NCI-H1417 (cell line): Measurements from ENCODE around the gene CD3D.

Experiments used
- DNase-seq, 3 experiments: peaks; one replicate each; lab custom pipeline; 2025; lab: John Stamatoyannopoulos, UW

The CD3D gene

DNA sequence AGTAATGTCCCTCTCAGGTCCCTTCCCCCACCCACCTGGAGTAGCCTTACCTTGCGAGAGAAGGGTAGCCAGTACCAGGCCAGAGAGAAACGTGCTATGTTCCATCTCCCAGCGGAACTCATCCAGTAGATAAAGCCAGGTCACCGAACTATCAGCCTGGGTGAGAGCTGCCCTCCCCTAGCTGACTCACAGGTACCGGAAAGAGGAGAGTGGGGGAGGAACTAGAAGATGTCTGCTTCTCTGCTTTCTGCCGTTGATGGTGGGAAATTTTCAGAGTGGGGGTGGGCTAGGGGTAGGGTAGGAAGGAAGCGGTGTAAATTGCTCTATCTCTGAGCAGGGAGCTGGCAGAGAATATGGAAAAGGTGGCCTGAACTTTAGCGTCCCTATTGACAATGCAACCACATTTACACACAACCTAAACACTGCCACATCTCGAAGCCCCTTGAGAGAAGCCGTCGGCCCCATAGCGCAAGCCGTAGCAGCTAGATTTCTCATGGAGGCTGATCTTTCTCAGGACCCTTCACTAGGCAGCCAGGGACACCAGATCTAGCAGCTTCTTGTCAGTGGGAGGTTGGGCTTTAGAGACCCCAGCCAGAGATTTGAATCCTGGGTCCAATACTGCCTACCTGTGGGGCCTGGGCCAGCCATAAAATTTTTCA is at the start of gene CD3D:
Gene CD3D (minus strand): TSS at position 203 of the 659 bp plus-strand sequence. CDS start 98 bp downstream, at position 105.
- DNase-seq: no peak

DNA sequence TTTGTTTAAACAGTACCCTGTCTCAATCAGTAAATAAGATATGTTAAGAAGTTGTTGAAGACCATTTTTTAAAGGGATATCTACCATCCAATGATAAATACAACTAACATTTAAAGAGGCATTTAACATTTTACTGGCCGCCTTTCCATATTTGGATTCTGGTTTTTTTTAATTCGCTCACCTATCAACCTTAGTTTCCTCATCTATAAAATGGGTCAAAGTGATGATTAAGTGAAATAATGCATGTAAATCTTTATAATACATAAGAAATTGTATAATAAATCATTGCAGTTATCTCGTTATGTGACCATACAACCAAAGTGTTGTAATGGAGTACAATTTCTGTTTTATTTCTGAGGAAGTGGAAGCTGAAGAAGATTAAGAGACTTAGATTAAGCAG is 41.2 kb upstream of the CD3D start:
- no peak for DNase-seq

DNA sequence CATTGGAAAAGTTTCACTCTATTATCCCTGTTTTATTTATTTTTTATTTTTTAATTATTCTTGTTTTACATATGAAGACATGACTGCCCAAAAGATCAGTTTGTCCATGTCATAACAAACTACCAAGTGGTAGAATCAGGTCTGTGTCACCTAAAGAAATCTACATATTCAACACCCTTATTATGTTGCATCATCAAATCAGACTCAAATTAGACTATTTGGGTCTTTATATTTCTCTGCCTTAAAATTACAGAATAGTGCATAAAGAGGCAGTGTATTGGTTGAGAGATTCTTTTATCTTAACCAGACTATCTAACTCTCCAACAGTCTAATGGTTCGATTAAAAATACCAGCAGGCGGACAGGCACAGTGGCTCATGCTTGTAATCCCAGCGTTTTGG is 40.4 kb upstream of the CD3D start:
- no peak for DNase-seq

DNA sequence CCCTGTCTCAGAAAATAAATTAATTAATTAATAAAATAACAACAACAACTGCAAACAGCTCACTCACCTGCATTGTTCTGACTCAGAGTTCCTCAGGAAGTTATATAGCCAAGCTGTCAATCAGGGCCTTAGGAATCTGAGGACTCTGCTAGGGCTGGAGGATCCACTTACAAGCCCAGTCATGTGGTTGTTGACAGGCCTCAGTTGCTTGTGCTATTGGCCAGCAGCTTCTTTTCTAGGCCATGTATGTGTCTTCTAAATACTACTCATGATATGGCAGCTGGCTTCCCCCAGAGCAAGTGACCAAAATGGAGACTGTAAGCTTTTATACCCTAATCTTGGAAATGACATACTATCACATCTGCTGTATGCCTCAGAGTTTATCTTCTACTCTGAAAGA is 38.1 kb upstream of the CD3D start:
- DNase-seq: no peak

DNA sequence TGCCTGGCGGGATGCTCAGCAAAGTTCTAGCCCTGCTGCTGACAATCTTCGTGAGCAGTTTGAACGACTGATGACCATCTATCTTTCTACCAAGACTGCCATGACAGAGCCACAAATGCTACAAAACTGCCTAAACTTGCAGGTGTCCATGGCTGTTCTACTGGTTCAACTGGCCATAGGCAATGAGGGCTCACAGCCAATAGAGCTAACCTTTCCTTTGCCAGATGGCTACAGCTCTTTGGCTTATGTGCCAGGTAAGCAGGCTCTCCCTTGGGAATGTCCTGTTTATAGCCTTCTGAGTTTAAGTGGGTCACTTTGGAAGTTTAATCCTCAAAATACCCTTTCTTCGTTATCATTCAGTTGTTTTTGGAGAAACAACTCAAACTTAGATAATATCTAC is 37.0 kb upstream of the CD3D start:
- no peak for DNase-seq

DNA sequence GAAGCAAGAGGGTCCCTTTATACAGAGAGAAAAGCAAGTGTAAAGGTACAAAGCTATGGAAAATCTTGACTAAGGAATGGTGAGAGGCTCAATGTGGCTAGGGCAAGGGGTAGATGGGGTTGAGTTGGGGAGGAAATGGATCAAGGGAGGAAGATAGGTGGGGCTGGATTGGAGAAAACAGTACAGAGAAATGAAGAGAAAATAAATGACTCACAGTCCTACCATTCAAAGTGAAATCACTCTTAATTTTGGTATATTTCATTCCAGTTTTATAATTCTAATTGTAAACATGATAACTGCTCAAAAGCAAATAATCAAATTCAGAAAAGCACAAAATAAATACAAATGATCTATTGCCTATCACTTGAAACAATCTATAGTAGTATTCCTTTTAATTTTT is 33.5 kb upstream of the CD3D start:
- no peak for DNase-seq

DNA sequence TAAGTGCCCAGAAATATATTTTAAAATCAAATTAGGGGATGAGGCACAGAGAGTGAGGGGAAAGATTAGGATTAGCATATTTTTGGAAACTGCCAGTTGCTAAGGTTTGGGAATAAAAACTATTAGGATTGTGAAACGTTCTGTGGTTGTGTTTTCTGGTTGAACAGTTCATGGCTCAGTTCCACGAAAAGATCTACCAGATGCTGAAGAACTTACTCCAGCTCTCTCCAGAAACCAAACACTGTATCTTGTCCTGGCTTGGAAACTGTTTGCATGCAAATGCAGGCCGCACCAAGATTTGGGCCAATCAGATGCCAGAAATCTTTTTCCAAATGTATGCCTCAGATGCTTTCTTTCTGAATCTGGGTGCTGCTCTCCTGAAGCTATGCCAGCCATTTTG is 32.2 kb upstream of the CD3D start:
- DNase-seq: no peak

DNA sequence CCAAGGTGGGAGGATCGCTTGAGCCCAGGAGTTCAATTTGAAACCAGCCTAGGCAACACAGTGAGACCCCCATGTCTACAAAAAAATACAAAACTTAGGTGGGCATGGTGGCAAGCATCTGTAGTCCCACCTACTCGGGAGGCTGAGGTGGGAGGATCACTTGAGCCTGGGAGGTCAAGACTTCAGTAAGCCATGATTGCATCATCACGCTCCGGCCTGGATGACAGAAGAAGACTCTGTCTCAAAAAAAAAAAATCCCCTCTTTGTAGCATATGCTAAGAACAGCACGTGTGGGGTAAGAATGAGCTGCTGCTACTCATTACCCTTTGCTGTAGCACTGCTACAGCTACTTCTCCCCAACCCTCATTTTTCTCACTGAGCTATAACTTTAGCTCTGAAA is 31.4 kb upstream of the CD3D start:
- DNase-seq: no peak

- no peak for DNase-seq
These were observed 30.8 kb upstream of the CD3D start for GRCh38 chr11:118373263-118373662.

GRCh38 chr11:118370774-118371173 is 28.3 kb upstream of the CD3D start:
- DNase-seq: no peak

GRCh38 chr11:118366287-118366686 is 23.8 kb upstream of the CD3D start:
- DNase-seq: no peak

DNA sequence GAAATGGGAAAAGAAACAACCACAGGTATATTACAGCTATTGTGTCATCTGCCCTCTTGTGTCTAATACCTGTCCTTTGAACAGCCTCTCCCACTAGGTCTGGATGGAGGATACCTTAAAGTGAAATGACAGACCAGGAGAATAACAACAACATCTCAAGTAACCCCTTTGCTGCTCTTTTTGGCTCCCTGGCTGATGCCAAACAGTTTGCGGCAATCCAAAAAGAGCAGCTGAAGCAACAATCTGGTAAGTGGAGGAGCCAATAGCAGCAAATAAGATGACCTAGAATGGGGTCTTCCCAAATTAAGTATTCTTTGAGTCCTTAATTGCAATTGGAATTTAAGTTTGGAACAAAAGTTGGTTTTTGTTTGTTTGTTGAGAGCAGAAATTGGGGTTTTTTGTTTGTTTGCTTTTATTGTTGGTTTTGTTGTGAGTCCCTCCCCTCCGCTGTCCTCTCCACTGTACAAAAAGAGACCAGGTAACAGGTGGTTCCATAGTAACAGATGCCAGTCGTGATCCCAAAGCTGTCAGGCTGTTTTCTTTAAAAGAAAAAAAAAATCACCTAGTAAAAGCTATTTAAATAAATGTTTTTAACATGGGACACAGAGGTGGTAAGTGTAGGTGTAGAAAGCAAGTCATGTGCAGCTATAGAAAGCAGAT is 22.6 kb upstream of the CD3D start:
- DNase-seq: no peak

- peak; percentile 95 to 99 (median 96) for DNase-seq
These were observed 16.9 kb upstream of the CD3D start, which contains the start of gene UBE4A for GRCh38 chr11:118359295-118359958. TSS of gene UBE4A (plus strand) at chr11:118359600. CDS start at chr11:118365081, 5,481 bp downstream.

GRCh38 chr11:118358071-118358470 is 15.6 kb upstream of the CD3D start:
- no peak for DNase-seq

DNA sequence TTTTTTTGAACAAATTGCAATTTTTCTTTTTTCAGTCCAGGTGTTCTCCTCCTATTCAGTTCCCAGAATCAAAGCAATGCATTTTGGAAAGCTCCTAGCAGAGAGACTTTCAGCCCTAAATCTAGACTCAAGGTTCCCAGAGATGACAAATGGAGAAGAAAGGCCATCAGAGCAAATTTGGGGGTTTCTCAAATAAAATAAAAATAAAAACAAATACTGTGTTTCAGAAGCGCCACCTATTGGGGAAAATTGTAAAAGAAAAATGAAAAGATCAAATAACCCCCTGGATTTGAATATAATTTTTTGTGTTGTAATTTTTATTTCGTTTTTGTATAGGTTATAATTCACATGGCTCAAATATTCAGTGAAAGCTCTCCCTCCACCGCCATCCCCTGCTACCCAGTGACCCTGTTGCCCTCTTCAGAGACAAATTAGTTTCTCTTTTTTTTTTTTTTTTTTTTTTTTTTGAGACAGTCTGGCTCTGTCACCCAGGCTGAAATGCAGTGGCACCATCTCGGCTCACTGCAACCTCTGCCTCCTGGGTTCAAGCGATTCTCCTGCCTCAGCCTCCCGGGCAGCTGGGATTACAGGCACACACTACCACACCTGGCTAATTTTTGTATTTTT is 10.7 kb upstream of the CD3D start:
- DNase-seq: peak in 2 of 3 experiments; percentile 45 to 62

GRCh38 chr11:118349475-118349874 is 7.0 kb upstream of the CD3D start:
- no peak for DNase-seq

- no peak for DNase-seq
These were observed 1.5 kb upstream of the CD3D start, which contains the start of gene CD3G for GRCh38 chr11:118343981-118344515. TSS of gene CD3G (plus strand) at chr11:118344344. CDS start at chr11:118344424, 80 bp downstream.

GRCh38 chr11:118343248-118343647 is 743 bp upstream of the CD3D start:
- no peak for DNase-seq

DNA sequence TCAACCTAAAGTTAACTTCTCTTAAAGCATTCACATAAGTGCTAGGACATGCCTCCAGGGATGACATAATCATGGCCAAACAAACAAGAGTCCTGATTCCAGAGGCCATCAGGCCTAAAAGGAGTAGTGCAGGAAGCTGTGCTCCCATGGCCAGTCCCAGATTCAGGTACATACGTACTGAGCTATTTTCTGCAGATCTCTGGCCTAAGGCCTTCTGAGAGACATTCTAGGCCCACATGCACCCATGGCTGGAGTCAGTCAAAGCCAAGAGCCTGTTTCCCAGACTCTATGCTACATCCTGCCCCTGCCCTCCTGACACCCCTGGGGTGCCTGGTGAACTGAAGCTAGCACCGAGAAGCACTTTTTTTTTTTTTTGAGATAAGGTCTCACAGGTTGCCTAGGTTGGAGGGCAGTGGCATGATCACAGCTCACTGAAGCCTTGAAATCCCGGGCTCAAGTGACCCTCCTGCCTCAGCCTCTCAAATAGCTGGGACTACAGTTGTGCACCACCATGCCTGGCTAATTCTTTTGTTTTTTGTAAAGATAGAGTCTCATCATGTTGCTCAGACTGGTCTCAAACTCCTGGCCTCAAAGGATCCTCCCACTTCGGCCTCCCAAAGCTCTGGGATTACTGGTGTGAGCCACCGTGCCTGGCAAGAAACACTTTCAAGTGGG is 553 bp downstream of the CD3D start:
- no peak for DNase-seq

DNA sequence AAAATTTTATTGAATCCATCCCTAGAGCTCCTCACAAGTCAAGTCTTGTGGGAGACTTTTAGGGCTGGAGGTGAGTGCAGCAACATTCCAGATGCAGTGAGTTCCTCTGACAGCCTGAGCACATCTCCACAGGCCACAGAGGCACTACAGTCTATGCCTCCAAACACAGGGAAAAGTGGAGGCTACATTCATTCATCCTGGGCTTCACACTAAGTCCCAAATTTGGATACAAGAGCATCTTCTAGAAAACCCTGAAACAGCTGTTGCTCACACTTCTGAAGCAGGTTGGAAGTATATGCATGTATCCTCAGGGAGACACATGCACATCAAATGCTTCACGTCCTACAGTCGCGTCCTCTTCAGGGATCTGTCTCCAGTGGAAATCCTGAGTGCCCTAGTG is 1.2 kb downstream of the CD3D start:
- no peak for DNase-seq

- no peak for DNase-seq
These were observed 2.1 kb downstream of the CD3D start for GRCh38 chr11:118340449-118340848.
